NCI-H82 treated with DMSO at 0.1 percent for 48 hours (cell line): ENCODE measurements around the gene CD200.
"Not testable (repeated sequence)": the region's sequence is repeated elsewhere in the genome, so short reads cannot be mapped to it uniquely, and the experiment has no call there.

Experiments
- DNase-seq: peaks from one replicate; lab custom pipeline; 2025; ENCODE audit not compliant: unreplicated experiment; lab: John Stamatoyannopoulos, UW

Gene CD200

GRCh38 chr3:112388972-112389371 is 56.0 kb downstream of the CD200 start:
- no peak for DNase-seq

- DNase-seq: no peak
Observed at GRCh38 chr3:112389961-112390360, 57.0 kb downstream of the CD200 start.

GRCh38 chr3:112390783-112391641 is 58.1 kb downstream of the CD200 start:
- no peak for DNase-seq

- no peak for DNase-seq
Observed at GRCh38 chr3:112391648-112392047, 58.7 kb downstream of the CD200 start.

GRCh38 chr3:112392393-112393359 is 59.7 kb downstream of the CD200 start:
- no peak for DNase-seq

GRCh38 chr3:112393360-112393728 is 60.4 kb downstream of the CD200 start:
- no peak for DNase-seq

- DNase-seq: no peak
Observed at GRCh38 chr3:112394003-112394640, 61.2 kb downstream of the CD200 start.

- DNase-seq: no peak
Observed at GRCh38 chr3:112395181-112395895, 62.4 kb downstream of the CD200 start.

- DNase-seq: no peak
Observed at GRCh38 chr3:112395896-112396290, 62.9 kb downstream of the CD200 start.

GRCh38 chr3:112397556-112397955 is 64.6 kb downstream of the CD200 start:
- no peak for DNase-seq

- no peak for DNase-seq
Observed at GRCh38 chr3:112399064-112399463, 66.1 kb downstream of the CD200 start.

- not testable (repeated sequence) for DNase-seq
Observed at GRCh38 chr3:112399554-112399953, 66.6 kb downstream of the CD200 start.

- not testable (repeated sequence) for DNase-seq
Observed at GRCh38 chr3:112400317-112400716, 67.4 kb downstream of the CD200 start.

- DNase-seq: no peak
Observed at GRCh38 chr3:112401617-112402016, 68.7 kb downstream of the CD200 start.

GRCh38 chr3:112403103-112403502 is 70.1 kb downstream of the CD200 start:
- no peak for DNase-seq

- not testable (repeated sequence) for DNase-seq
Observed at GRCh38 chr3:112404924-112405549, 72.1 kb downstream of the CD200 start.

GRCh38 chr3:112405845-112406244 is 72.9 kb downstream of the CD200 start:
- no peak for DNase-seq

GRCh38 chr3:112407214-112407887 is 74.4 kb downstream of the CD200 start:
- DNase-seq: no peak

- no peak for DNase-seq
Observed at GRCh38 chr3:112407888-112408702, 75.1 kb downstream of the CD200 start.
